Activated CD8-positive, alpha-beta memory T cell treated with anti-CD3 and anti-CD28 coated beads, Interleukin-2, amount 50 U/mL, for 4 hours (primary cell): Measurements from ENCODE around the gene PRLH.
A peak's percentile ranks its signal among the peaks of the same experiment; 100 is the strongest.

ENCODE experiments used
- DNase-seq: peaks from one replicate; pipeline ENCODE4 v3.0.0-alpha.2; 2020

The PRLH gene

GRCh38 chr2:237567276-237568029 lies 1.1 kb downstream of the PRLH start:
- DNase-seq = no peak

DNA sequence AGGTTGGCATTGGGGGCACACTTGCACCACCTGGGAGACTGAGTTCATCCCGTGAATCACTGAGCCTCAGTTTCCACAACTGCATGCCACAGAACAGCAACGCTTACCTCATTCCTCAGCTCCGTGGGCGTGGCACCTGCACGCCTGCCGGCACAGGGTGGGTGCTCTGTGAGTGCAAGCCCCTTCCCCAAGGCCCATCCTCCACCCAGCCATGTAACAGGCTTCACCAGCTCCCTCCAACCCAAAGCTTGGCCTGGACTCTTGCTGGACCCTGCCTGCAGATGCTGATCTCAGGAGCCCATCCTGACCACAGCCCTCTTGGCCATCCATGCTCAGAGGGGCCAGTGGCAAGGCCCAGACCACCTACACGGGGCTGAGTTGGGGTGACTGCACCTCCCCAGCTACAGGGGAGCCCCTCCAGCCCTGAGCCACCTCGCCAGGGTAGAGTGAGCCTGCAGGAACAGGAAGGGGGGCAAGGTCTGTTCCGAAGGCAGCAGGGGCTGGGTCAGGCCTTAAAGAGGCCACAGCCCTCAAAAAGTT lies 1.8 kb downstream of the PRLH start:
- no peak for DNase-seq

DNA sequence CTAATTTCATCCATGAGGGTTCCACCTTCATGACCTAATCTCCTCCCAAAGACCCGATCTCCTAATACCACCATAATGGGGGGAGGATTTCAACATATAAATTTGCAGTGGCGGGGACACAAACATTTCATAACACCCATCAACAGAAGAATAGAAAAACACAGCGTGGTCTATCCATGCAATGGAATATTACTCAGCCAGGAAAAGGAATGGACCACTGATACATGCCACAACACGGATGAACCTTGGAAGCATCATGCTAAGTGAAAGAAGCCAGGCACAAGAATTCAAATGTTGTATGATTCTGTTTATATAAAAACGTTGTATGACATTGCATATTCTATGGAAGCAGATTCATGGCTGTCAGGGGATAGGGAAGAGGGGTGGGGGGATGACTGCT lies 2.7 kb downstream of the PRLH start:
- no peak for DNase-seq

DNA sequence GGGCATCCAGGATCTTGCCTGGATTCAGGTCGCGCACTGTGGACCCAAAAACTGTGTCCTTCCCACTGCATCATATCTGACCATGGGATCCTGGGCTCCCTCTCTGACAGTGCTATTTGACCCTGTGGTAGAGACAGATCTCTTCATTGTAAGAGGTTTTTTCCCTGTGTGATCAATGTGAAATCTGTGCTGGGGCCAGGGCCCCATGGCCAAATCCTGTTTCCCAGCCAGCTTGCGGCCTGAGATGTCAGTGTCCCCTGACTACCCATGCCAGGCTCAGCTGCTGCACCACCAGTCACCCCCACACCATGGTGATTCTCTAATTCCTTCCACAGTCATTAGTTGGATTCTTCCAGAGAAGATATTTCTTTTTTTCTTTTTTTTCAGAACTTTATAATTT lies 3.5 kb downstream of the PRLH start:
- DNase-seq = no peak

GRCh38 chr2:237570776-237571335 lies 4.5 kb downstream of the PRLH start:
- DNase-seq = no peak

GRCh38 chr2:237571551-237571950 lies 5.2 kb downstream of the PRLH start:
- DNase-seq = no peak

- DNase-seq = peak; percentile 88
These were observed 5.8 kb downstream of the PRLH start for GRCh38 chr2:237572021-237572741.

DNA sequence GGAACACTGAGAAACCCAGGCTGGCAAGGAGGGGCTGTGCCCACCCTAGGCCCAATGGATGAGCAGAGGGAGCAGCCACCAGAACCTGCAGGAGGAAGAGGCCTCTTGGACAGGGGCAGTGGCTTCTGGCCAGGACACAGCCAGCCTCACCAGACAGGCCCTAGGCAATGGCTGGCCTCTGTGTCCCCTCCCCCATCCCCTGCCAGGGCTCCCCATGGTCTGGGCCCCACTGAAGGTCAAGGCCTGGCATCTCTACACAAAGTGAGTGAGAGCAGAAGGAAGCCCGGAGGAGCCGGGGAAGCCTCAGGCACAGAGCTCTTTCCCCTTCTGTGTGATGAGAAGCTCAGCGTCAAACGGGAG lies 6.3 kb downstream of the PRLH start:
- DNase-seq = no peak

- DNase-seq = no peak
These were observed 7.5 kb downstream of the PRLH start for GRCh38 chr2:237573721-237574415.

DNA sequence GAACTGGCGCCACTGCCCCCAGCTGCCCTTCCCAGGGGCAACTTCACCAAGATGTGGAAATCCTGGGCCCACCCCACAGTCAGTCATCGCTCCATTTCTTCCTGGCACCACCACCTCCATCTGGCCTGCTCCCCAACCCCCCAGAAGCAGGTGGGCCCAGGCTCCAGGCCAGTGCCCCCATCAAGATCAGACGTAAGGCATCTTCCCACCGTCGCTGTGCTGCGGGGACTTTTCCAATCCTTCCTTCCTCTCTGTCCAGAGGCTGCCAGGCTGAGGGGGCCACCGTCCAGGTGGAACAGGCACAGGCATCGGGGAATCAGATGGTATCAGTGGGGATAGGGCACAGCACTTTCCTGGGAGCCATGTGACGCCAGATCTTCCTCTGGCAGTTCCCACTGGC lies 8.1 kb downstream of the PRLH start:
- DNase-seq = no peak

- no peak for DNase-seq
These were observed 8.8 kb downstream of the PRLH start for GRCh38 chr2:237574894-237575868.

- DNase-seq = no peak
These were observed 9.8 kb downstream of the PRLH start for GRCh38 chr2:237575869-237576862.

- DNase-seq = no peak
These were observed 10.6 kb downstream of the PRLH start for GRCh38 chr2:237576974-237577373.

DNA sequence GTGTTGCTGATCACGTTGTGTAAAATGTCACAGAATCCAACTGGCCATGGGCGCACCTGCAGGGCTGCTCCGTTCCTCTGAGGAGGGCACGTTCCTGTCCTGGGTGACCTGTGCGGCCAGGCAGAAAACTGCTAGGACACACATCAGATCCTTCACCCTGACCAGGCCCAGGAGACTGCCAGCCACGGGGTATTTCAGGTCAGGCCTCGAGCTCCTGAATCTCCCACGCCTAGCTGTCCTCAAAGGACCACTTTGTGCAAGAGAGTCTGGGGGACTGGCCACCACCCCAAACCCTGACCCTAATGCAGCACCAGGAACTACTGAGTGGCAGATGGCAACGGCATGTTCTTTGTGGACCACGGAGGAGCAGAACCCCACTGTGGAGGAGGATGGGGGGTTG lies 11.1 kb downstream of the PRLH start:
- DNase-seq = no peak

DNA sequence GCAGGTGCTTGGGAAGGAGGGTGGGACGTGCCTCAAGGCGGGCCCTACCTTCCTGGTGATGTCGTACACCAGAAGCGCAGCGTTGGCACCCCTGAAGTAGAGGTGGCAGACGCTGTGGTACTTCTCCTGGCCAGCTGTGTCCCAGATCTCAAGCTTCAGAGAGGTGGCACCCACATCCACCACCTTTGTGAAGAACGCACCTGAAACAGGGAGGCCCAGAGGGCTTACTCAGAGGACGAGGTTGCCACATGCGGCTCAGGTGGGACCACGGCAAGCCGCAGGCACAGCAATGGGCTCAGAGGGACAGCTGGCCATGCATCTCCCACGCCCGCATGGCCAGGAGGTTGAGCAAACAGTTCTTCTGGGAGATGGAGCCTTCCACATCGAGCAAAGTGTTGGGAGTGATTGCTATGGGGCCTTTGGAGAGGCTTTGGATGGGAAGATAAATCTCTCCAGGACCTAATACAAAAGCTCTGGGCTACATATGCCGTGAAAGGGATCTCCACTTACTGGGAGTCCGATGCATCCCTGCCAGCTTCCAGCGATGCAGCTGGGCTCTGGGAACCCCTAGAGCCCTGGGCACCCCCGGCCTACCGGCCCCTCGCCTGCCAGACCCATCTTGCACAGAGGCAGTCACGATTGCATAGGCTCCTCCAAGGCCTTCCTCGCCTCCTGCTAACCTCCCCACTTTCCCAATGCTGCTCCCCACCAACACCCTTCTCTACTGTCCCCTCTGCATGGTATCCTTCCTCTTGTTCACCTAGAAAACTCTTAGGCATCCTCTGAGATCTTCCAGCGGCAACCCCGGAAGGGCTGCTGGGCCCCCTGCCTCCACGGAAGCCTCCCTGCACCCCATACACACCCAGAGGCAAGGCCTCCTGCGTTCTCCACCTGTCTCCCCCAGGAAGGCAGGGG lies 11.8 kb downstream of the PRLH start:
- no peak for DNase-seq

DNA sequence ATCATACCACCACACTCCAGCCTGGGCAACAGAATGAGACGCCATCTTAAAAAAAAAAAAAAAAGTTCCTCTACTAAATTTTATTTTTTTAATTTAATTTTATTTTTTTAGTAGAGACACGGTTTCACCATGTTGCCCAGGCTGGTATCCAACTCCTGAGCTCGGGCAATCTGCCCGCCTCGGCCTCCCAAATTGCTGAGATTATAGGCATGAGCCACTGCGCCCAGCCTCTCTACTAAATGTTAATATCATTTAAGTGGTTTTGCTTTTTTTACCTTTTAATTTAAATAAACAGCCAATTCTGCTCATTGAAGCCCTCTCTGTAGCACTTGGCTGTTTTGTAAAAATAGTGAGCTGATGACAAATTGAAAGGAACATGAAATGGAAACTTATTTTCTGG lies 15.0 kb downstream of the PRLH start:
- DNase-seq = no peak

DNA sequence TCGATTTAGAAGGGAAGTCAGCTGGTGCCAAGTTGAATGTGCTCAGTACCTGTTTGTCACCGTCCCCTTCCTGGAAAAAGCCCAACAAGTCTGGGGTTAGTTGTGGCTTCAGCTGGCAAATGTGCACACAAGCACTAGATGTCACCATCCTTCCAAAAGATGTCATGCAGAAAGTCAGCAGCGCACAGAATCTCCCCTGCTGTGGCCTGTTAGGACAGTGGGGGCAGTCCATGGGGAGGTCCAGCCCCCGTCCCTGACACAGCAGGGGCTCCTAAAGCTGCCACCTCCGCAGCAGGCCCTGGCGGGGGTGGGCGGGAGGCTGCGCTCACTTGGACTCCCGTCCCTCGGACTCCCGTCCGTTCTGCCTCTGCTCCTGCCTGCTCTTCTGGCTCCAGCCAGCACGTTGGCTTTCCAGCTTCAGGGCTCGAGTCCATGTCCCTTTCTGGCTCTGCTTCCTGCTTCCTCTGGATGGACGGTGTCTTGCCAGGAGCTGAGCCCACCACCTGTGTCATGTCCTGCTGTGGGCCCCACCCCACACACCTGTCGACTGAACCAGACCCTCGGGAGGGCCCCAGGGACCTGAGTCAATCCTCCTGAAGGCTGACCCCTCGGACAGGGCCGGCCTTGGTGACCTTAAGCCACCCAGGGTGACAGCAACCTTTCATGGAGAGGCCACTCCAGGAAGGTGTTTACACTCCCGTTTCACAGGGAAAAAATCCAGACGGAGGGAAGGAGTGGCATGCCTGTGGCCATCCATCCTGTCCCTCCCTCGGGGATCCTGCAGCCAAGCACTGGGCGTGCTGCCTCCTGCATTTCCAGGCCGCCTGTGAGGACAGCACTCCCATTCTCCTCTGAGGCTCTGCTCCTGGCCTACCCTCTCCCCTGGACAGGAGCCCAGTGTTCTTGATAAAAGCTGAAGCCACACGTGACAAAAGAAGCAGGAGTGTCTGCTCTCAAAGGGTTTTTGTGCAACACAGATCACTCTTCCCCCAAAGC lies 15.7 kb downstream of the PRLH start:
- DNase-seq = peak; percentile 44
